Vagina (tissue), 2 donors: ENCODE results near the gene INKA2. TPM values are rescaled to one million over a fixed set of nuclear protein-coding genes. Genes with fewer than 3 reads are reported as not detected.

Experiments
- DNase-seq, 2 donors: peaks; one replicate each; pipeline ENCODE4 v3.0.0-alpha.2; 2017; ENCODE audit errors: extremely low spot score in 2 of 2
- H3K27ac ChIP-seq: fragments of 200-600 bp; sonication (generic); one replicate; pipeline ENCODE4 v1.5.1; 2019
- H3K27me3 ChIP-seq: fragments of 200-600 bp; sonication (generic); one replicate; pipeline ENCODE4 v1.5.1; 2019
- H3K36me3 ChIP-seq, 2 donors: fragments of 200-600 bp; sonication (generic); one replicate each; pipeline ENCODE4 v1.5.1; 2017 to 2019
- H3K4me1 ChIP-seq: fragments of 200-600 bp; sonication (generic); one replicate; pipeline ENCODE4 v1.5.1; 2019
- H3K4me3 ChIP-seq, 2 donors: fragments of 200-600 bp; sonication (generic); 1 replicate in 1 of 2; 2 replicates in 1 of 2; pipeline ENCODE4 v1.5.1; 2016 to 2019
- H3K9me3 ChIP-seq: fragments of 200-600 bp; sonication (generic); one replicate; pipeline ENCODE4 v1.5.1; 2019
- CTCF ChIP-seq, 3 experiments: fragments of 450-650 bp in 2 of 3; fragments of 200-600 bp in 1 of 3; sonication (generic) in 1 of 3; IDR thresholded peaks; one replicate each; pipeline ENCODE4 v1.5.1; 2017 to 2019; ENCODE audit warnings: antibody characterized with exemption in 3 of 3, mild to moderate bottlenecking in 2 of 3, moderate library complexity in 2 of 3
- POLR2A ChIP-seq, 2 donors: fragments of 450-650 bp; IDR thresholded peaks; one replicate each; pipeline ENCODE4 v1.6.1; 2017; ENCODE audit warnings: antibody characterized with exemption in 2 of 2, mild to moderate bottlenecking in 2 of 2, moderate library complexity in 2 of 2
- POLR2AphosphoS5 ChIP-seq, 2 donors: sonication (generic); formaldehyde crosslinking; IDR thresholded peaks; one replicate each; pipeline ENCODE4 v1.9.0; 2017; ENCODE audit warnings: antibody characterized with exemption in 2 of 2, mild to moderate bottlenecking in 2 of 2, low read depth in 1 of 2; ENCODE audit not compliant: insufficient read depth in 1 of 2
- intact Hi-C: fragments of 100-400 bp; cut with DNase I; formaldehyde crosslinking; loops from one replicate; pipeline ENCODE4 v1.15.1; 2023
- total RNA-seq: library from RNA; depleted of rRNA; stranded (reverse); fragments of >200 nt; gene quantifications from one replicate; pipeline ENCODE4 v1.2.3, GENCODE V29; 2016

INKA2 gene
- total RNA-seq, 1 donor from 2014 or later = 6.1 TPM

GRCh38 chr1:111734856-111735255 is 4.3 kb downstream of the INKA2 start:
- H3K4me1 ChIP-seq = peaks cover 66% of the 10 kb centered on the region
- DNase-seq = no peak
- no peaks in the 10 kb centered on the region for H3K27me3 ChIP-seq
- intact Hi-C loops = loop anchor here (5.0 kb wide), 1 partner anchor 577 kb away; no protein-coding TSS in a partner anchor
- peak overlapping the region; percentile 44 for H3K27ac ChIP-seq
- no peak for TF ChIP-seq POLR2AphosphoS5 (IDR thresholded peaks at IDR 0.05; ENCODE audit: insufficient read depth in 1 of 2, low read depth in 1 of 2)
- TF ChIP-seq CTCF (IDR thresholded peaks at IDR 0.05) = no peak
- TF ChIP-seq POLR2A (IDR thresholded peaks at IDR 0.05) = no peak
- H3K36me3 ChIP-seq = no peaks in the 10 kb centered on the region
- no peaks in the 10 kb centered on the region for H3K9me3 ChIP-seq
- no peak overlapping the region for H3K4me3 ChIP-seq

GRCh38 chr1:111734426-111734825 is 4.8 kb downstream of the INKA2 start:
- H3K36me3 ChIP-seq = no peaks in the 10 kb centered on the region
- H3K27ac ChIP-seq = peak overlapping the region; percentile 44
- peak; percentile 55 to 70 for DNase-seq
- H3K4me1 ChIP-seq = peaks cover 66% of the 10 kb centered on the region
- no peaks in the 10 kb centered on the region for H3K27me3 ChIP-seq
- TF ChIP-seq CTCF (IDR thresholded peaks at IDR 0.05) (no peak), POLR2AphosphoS5 (IDR thresholded peaks at IDR 0.05; ENCODE audit: insufficient read depth in 1 of 2, low read depth in 1 of 2) (no peak), POLR2A (IDR thresholded peaks at IDR 0.05) (no peak)
- H3K9me3 ChIP-seq = no peaks in the 10 kb centered on the region
- no peak overlapping the region for H3K4me3 ChIP-seq
- intact Hi-C loops = loop anchor here (5.0 kb wide), 1 partner anchor 578 kb away; no protein-coding TSS in a partner anchor

GRCh38 chr1:111733992-111734341 is 5.2 kb downstream of the INKA2 start:
- no peak for DNase-seq
- Histone ChIP-seq H3K4me1 (peaks cover 66% of the 10 kb centered on the region), H3K27me3 (no peaks in the 10 kb centered on the region), H3K9me3 (no peaks in the 10 kb centered on the region), H3K4me3 (no peak overlapping the region), H3K36me3 (no peaks in the 10 kb centered on the region), H3K27ac (peak overlapping the region; percentile 44)
- intact Hi-C loops = loop anchor here (5.0 kb wide), 1 partner anchor 578 kb away; no protein-coding TSS in a partner anchor
- TF ChIP-seq POLR2A (IDR thresholded peaks at IDR 0.05) (no peak), CTCF (IDR thresholded peaks at IDR 0.05) (no peak), POLR2AphosphoS5 (IDR thresholded peaks at IDR 0.05; ENCODE audit: insufficient read depth in 1 of 2, low read depth in 1 of 2) (no peak)

GRCh38 chr1:111733183-111733991 is 5.8 kb downstream of the INKA2 start:
- no peaks in the 10 kb centered on the region for H3K27me3 ChIP-seq
- H3K4me1 ChIP-seq = peaks cover 64% of the 10 kb centered on the region
- TF ChIP-seq POLR2A (IDR thresholded peaks at IDR 0.05) (no peak), CTCF (IDR thresholded peaks at IDR 0.05) (no peak), POLR2AphosphoS5 (IDR thresholded peaks at IDR 0.05; ENCODE audit: insufficient read depth in 1 of 2, low read depth in 1 of 2) (peak in 1 of 2 donors; percentile 67)
- H3K4me3 ChIP-seq = no peak overlapping the region
- H3K36me3 ChIP-seq = no peaks in the 10 kb centered on the region
- H3K27ac ChIP-seq = peak overlapping the region; percentile 44
- DNase-seq = peak; percentile 82 to 90
- H3K9me3 ChIP-seq = no peaks in the 10 kb centered on the region
- intact Hi-C loops = loop anchor here (5.0 kb wide), 1 partner anchor 579 kb away; no protein-coding TSS in a partner anchor

GRCh38 chr1:111732718-111733117 is 6.5 kb downstream of the INKA2 start:
- Histone ChIP-seq H3K9me3 (no peaks in the 10 kb centered on the region), H3K36me3 (no peaks in the 10 kb centered on the region), H3K4me1 (peaks cover 58% of the 10 kb centered on the region), H3K4me3 (no peak overlapping the region), H3K27me3 (no peaks in the 10 kb centered on the region), H3K27ac (peak overlapping the region; percentile 44)
- intact Hi-C loops = loop anchor here (5.0 kb wide), 1 partner anchor 580 kb away; no protein-coding TSS in a partner anchor
- DNase-seq = peak; percentile 81 to 84
- TF ChIP-seq POLR2AphosphoS5 (IDR thresholded peaks at IDR 0.05; ENCODE audit: insufficient read depth in 1 of 2, low read depth in 1 of 2) (no peak), CTCF (IDR thresholded peaks at IDR 0.05) (no peak), POLR2A (IDR thresholded peaks at IDR 0.05) (no peak)
